ENCODE results near the gene OR7G1.

- TF ChIP-seq, protein P1, sequence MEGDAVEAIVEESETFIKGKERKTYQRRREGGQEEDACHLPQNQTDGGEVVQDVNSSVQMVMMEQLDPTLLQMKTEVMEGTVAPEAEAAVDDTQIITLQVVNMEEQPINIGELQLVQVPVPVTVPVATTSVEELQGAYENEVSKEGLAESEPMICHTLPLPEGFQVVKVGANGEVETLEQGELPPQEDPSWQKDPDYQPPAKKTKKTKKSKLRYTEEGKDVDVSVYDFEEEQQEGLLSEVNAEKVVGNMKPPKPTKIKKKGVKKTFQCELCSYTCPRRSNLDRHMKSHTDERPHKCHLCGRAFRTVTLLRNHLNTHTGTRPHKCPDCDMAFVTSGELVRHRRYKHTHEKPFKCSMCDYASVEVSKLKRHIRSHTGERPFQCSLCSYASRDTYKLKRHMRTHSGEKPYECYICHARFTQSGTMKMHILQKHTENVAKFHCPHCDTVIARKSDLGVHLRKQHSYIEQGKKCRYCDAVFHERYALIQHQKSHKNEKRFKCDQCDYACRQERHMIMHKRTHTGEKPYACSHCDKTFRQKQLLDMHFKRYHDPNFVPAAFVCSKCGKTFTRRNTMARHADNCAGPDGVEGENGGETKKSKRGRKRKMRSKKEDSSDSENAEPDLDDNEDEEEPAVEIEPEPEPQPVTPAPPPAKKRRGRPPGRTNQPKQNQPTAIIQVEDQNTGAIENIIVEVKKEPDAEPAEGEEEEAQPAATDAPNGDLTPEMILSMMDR (IDR thresholded peaks at IDR 0.05; ENCODE audit: poor library complexity): no peak
- TF ChIP-seq EZH2 (IDR thresholded peaks at IDR 0.05; ENCODE audit: borderline replicate concordance): no peak
Observed at GRCh38 chr19:9073806-9074205, 41.8 kb downstream of the OR7G1 start.

Measured in hepatocyte (in vitro differentiated cells).